GM18520 (cell line): ENCODE measurements around the gene SLC6A8.

Experiments used
- ATAC-seq: cut with Tn5 transposase; IDR thresholded peaks from one replicate; pipeline ENCODE4 v1.9.1; 2021; ENCODE audit not compliant: unreplicated experiment

Gene SLC6A8

DNA sequence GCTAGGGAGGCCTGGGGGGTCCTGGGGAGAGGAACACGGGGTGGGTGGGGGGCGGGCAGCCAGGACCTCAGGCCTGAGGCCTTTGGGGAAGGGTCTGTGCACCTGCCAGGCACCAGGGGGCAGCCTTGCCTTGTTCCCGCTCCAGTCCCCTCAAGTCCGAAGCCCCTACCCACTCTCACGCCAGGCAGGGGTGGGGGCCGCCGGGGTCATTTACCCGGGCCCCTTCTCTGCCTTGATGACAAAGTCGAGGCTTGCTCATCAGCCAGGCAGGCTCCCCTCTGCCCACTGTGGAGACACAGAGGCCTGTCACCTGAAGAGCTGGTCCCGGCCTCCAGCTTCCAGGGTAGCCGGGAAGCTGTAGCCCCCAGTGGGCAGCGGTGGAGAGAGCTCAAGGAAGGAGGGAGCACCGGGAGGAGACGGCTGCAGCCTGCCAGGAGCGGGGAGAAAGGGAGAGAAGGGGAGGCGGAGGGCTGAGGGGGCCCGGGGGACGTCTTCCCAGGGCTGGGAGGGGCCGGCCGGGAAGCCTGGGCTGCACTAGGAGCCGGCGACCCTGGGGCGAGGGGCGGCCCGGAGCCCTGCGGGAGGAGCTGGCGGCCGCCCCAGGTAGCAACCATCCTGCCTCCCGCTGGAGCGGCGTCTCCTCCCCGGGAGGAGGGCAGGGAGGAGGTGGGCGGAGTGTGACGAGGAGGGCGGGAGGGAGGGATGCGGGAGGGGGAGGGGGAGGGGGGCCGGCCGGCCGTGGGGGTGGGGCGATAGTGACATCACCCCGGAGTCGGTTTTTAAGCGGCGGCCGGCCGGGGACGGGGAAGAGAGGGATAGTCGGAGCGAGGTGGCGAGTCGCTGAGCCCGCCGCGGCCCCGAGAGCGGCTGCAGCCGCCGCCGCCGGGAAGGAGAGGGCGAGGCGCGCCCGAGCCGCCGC lies at the start of gene SLC6A8:
TSS of gene SLC6A8 (plus strand) at position 806 of the 919 bp plus-strand sequence. CDS start 649 bp downstream, outside the sequence.
- no peak for ATAC-seq

DNA sequence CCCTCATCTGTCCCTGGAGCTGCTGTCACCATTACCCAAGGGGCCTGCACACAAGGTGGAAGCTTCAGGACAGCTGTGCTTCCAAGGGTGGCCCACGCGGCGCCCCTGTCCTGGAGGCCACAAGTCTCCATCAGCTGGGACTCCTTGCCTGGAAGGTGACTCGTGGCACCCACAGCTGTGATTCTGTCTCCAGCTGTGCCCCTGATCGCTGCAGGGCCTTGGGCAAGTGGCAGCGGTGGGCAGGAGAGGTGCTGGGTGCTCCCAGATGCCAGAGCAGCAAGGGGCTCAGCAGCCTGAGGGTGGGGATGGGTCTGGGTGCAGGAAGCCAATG lies 49.7 kb upstream of the SLC6A8 start:
- ATAC-seq = no peak

DNA sequence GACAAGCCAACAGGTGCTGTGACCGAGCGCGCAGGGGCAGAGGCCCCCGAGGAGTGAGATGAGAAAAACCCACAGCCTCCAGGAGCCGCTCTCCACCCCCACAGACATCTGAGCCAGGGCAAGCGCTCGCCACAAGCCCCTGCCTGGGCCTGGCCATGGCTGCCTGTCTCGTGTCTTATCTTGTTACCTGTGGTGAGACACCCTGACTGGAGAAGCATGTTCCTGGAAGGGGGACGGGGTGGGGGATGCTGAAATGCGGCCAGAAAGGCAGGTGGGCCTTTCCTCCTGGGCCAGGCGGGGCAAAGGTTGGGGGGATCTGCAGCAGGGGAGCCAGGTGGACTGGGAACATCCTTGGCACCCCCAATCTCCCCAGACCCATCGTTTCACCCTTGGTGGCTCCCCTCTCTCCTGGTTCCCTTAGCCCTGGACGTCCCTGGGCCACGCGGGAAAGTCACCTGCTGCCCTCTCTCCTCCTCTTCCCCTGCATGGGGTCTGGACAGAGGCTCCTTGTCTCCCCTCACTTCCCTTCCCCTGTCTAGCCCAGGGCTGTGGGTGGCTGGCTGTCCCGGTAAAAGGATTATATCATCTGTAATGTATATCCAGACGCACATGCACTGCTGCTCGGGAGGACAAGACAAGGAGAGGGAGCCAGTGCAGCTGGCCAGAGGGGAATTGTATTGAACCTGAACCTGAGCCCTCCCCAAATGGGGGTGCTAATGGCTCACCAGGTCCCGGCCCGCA lies 49.1 kb upstream of the SLC6A8 start:
- ATAC-seq = no peak

DNA sequence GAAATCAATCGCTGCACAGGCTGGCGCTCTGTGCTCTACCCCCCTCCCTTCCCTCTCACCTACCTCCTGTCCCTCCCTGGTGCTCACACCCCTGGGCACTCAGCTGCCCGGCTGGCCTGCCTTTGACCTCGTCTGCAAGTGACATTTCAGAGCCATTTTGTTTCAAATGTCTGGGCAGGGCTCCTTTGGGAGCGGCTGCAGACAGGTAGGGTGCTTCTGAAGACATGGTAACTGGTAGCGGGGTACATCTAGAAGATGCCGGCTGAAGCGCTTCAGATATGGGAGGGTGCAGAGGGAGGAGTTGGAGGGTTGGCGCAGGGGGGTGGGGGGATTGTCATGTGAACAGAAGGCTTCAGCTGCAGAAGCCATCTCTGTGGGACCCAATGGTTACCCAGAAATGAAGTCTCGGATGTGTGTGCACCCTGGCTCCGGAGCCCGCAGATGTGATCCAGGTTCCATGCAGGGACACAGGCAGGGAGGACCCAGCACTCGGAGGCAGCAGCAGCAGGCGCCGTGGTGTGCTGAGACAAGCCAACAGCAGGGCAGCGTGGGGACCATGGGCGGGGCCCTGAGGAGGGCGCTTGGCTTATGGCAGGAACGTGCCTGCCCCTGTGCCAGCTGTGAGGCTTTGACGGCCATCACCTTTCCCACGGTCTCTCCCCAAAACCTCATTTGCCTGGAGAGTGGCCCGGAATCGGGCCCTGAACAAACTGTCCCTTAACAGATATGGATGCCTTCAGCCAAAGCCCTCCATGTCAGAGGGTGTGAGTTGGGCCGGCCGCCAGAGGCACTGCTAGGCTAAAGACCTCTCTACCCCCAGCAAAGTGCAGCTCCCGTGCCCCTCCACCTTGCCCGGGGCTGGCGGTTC lies 48.3 kb upstream of the SLC6A8 start:
- no peak for ATAC-seq

DNA sequence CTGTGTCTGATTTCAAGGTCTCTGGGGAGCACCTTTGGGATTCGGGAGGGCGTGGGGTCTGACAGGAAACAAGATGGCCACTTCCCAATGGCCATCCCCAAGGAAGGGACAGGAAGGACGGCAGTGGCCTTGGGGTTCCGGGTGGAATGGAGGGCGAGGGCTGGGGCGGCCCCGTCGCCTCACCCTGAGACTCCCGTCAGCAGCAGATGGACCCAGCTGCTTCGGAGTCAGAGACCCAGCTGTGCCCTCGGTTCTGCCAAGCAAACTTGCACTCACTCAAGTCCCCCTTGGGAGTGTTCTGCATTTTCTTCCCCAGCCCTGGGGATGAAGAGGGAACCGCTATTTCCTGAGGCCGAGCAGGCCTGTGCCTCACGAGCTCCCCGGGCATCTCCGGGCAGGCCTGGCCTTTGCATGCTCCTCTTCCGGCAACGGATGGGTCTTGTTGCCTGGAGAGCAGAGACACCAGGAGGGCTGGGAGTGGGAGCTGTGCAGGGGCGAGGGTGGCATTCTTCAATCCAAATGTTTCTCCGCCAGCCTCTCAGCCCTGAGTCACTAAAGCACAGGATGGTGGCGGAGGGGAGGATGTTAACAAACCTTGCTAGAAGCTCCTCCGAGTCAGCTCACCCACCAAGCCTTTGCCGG lies 47.6 kb upstream of the SLC6A8 start:
- no peak for ATAC-seq

DNA sequence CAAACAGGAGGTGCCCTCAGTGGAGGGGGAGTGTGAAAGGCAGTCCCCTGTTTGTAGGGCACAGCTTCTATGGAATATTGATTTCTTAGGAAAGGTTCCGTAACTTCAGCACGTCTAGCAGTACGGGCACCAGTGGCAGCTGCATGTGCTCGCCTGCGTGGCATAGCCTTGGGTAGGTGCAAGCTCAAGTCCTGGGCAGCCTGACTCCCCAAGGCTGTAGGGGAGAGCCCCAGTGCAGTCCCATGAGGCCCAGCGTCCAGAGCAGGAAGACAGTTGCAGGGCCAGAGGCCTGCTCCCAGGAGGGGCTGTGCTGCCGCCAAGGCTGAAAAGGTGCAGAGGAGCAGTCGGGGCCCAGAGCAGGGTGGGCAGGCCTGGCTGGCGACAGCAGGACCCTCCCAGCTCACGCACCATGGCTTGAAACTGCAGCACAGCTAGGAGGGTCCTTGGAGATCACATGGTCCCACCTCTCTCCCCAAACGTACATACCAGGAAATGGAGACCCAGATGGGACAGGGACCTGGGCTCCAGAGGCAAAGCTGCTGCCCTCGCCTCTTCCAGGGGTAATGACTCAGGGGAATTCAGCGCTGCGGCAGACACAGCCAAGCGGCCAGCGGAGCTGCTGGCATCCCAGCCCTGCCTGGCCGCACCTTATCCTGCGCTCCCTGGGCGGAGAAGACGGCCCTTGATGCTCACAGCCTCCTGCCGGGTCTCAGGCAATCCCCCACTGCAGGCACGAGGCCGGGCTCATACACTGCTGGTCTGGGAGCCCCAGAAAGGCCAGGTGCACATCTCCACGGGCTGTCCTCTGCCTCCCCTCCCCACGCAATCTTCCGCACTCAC lies 46.8 kb upstream of the SLC6A8 start:
- ATAC-seq = no peak

DNA sequence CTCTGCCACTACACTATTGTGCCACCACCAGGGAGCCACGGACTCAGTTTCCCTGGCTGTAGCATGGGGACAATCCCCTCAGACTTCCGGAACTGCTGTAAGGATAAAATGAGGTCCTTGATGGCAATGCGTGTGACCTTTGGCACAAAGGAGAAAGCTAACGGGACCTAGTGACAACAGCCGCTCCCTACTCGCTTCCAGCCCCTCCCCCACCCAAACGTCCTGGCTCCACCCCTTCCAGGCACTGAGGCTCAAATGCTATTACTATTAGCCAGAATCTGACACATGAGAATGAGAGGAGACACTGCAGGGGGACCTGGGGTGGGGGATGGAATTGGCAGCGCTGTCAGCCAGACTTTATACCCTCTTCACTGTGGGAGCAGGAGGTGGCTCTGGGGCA lies 46.1 kb upstream of the SLC6A8 start:
- no peak for ATAC-seq

DNA sequence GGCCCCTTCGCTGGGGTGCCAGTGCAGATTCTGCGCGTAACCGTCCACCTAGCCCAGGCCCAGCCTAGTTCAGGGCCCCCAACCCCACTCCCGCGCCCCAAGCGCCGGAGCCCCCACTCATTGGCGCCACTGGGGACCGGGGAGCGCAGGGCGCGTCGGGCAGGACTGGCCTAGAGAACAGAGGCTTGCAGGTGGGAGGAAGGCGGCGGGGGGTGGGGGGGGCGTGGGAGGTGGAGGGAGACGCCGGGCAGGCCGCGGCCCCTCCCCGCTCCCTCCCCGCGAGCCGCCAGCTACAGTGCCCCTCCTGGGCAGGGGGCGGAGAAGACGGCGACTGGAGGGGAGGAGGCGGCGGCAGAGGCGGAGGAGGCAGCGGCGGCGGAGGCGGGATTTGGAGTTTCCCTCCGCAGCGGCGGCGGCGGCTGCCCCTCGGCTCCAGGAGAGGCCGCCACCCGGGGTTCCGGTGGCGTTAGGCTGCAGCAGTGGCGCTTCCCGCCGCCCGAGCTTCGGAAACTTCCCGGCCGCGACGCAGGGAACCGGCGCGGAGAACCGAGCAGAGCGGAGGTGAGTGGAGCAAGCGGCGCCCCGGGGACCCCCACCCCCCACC lies 45.6 kb upstream of the SLC6A8 start:
- no peak for ATAC-seq

DNA sequence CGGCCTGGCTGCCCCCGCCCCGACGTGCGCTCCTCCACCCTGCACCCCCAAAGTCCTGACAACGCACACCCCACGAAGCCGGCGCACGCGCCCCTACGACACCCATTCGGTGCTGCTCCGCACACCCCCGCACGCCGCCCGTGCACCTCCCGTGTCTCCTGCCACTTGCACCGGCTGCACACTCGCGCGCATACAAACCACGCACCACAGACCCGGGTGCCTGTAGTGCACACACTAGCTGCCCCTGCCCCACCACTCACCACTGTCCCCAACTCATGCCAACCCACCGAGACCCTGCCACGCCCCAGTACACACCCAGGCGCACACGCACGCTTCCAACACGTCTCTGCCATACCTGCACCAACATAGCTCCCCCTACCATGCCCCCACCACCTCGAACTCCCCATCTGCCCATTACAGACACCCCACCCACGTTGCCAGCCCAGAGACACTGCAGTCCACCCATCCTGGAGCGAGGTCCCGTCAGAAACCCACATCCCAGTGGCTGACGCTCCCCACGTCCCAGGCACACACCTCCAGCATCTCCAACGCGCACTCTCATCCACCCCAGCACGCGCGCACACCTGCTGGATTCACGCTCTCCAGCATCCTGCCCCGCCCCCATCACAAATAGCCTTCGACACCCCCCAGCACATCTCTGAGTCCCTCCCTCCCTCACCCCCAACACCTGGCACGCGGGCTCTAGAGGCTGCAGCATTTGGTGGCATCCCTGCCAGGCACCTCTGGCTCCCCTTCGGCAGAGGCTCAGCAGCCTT lies 44.9 kb upstream of the SLC6A8 start:
- ATAC-seq = no peak

DNA sequence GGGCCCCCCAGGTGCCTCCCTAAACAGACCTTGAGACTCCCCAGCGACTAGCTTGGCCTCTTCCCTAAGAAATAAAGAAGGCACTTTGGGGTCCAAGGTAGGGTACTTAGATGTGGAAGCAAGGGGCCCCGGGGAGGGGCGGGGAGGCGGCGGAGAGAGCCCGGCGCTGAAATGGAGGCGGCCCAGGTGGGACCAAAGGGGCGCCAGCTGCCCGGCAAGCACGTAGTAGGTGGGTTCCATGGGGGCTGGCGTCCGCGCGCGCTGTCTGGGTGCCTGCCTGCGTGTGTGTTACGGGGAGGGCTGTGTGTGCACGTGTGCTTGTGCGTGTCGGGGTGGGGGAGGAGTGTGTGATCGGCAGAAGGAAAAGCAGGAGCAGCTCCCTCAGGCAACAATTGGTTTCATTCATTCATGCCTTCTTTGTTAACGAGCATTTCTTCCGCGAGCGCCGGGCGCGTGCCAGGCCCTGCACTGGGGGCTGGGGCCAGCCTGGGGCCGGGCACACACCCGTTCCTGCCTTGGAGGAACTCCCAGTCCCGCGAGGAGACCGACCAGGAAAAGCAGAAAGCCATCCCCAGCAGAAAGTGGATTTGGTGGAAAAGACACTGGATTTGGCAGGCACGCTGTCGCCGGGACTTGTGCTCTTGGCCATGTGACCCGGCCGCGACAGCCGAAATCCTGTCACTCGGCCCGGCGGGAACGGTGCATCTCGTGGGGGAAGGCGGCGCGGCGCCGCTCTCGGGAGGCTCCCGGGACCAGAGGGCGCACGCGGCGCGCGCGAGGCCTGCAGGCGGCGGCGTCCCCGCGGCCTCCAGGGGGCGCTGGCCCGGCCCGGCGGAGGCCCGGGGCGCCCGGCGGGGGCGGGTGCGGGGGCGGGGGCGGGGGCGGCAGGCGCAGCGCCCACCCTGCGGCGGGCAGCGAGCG lies 44.0 kb upstream of the SLC6A8 start:
- no peak for ATAC-seq

DNA sequence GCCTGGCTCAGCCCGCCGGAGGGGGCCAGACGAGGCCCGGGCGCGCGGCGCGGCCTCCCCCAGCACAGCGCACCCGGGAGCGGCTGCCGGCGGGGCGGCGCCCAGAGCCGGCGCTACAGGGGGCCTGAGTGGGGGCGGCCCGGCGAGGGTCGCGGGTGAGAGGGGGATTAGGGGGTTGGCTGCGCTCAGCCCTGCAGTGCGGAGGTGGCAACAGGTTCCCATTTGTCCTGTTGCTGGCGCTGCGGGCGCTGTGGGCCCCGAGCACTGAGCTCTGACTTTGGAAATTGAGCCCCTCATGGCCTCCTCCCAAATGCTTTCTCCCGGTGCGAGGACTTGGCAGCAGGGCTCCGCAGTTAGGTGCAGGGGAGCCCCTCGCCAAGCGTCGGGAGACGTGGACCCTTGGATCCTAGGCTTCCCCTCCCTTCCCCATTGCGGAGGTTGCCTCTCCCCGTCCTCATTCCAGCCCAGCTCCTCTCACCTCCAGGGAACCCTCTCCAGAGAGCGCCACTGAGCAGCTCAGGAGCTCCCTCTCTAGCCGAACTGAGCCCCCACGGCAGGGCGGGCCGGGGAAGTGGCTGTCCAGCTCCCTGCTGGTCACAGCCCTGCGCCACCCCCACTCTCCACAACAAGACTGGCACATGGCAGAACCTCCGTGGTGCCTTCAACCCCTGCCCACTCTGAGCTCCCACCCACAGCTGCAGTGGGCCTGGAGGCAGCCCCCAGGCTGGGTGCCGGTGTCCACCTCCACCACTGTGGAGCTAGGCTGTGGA lies 43.2 kb upstream of the SLC6A8 start:
- no peak for ATAC-seq

DNA sequence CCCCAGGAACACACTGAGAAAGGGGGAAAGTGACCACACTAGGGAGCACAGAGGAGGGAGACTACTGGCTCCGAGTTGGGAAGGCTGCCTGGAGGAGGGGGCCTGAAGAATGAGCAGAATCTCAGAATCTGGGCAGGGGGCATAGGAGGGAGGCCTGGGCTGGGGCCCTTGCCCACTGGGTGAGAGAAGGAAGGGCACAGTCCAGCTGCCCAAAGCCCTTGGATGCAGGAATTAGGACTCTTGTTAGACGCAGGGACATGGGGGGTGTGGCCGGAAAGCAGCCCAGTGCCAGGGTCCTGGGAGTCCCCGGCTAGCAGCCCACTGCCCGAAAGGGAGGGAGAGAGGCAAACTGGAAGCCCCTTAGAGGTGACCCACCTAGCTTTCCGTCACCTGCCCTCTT lies 42.6 kb upstream of the SLC6A8 start:
- no peak for ATAC-seq

DNA sequence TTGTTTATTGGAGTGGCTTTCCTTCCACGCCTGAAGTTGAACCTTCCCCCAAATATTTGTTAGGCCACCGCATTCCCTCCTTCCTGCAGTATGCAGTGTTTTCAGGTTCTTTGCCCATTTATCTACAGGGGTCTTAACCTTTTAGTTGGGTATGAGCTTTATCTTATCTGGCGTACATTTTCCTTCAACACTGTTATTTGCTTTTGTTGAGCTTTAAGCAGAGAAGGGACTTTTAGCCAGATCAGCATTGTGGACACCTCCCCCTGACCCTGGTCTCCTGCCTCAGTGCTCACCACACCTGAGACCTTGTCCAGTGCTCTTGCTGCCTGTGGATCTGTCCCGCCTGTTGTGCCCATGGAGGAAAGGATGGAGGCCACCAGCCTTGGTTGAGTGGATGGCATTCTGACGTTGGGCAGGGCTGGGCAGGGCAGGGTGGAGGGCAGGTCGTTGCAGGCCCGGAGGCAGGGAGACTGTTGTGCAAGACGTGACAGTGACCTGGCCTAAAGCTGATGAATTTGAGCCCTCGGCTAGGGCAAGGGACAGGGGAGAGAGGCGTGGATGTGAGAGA lies 41.7 kb upstream of the SLC6A8 start:
- ATAC-seq = no peak

DNA sequence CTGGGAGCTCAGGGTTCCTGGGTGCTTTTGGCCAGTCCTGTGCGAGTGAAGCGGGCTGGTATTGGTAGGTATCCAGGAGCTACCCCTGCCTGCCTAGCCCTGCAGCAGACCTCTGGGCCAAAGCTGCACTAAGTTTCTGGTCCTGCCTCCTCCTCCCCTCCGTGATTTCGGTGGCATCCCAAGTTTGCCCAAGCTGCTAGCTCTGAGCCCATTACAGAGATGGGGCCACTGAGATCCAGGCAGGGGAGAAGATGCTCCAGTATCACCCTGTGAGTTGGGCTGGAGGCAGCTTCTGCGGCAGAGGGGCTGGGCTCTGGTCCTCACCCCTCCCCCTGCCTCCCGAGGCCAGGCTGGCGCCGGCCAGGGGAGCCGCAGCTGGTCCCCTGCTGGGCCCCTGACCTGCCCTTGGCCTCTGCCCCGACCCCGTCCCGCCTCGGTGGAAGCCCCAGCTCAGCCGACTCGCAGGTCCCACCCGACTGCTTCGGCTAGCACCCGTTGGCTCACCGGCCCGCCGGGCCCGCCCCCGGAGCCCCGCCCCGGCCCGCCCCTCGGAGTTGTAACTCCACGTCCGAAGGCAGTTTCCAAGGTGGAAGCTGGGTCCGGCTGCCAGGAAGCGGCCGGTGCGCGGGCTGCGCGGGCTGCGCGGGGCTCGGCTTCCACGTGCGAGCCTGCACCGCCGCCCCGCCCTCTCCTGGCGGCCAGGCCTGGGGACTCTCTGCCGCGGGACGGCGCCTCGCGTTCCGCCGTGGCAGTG lies 40.9 kb upstream of the SLC6A8 start, which contains the start of gene DUSP9:
TSS of gene DUSP9 (plus strand) at position 584 of the 754 bp plus-strand sequence. CDS start 751 bp downstream, outside the sequence.
- ATAC-seq = no peak

DNA sequence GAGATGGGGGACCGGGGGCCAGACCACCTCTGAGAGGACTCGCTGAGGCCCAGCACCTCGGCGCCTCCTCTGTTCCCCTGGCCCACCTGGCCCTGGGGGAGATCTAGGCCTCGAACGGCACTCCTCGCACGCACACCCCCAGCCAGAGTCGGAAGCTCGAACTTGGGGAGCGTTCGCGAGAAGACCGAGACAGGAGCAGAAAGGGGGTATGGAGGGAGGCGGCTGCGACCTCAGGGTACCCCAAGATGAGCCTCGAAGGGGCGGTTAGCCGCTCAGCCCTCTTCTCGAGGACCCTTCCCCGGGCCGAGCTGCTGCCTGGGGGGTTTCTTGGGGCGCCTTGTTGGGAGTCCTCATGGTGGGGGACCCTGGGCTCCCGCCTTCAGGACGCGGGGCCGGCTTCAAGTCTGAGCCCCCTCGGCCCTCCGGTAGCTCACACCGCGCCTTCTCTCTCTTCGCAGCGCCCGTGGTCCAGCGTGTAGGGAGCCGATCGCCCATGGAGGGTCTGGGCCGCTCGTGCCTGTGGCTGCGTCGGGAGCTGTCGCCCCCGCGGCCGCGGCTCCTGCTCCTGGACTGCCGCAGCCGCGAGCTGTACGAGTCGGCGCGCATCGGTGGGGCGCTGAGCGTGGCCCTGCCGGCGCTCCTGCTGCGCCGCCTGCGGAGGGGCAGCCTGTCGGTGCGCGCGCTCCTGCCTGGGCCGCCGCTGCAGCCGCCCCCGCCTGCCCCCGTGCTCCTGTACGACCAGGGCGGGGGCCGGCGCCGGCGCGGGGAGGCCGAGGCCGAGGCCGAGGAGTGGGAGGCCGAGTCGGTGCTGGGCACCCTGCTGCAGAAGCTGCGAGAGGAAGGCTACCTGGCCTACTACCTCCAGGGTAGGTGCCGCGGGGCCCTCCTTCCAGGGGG lies 40.0 kb upstream of the SLC6A8 start:
- no peak for ATAC-seq
